Neural crest cell (in vitro differentiated cells): ENCODE measurements around the gene DCHS2. TPM values are rescaled to one million over a fixed set of nuclear protein-coding genes. Genes with fewer than 3 reads are reported as not detected.

ENCODE experiments used
- DNase-seq: peaks from one replicate; pipeline ENCODE4 v3.0.0; 2021; ENCODE audit warnings: low read depth, mixed read lengths, low spot score
- H3K27ac Mint-ChIP-seq: one replicate; pipeline ENCODE4 v1.8.0; 2021; ENCODE audit warnings: mild to moderate bottlenecking, mixed read lengths; ENCODE audit not compliant: unreplicated experiment
- H3K27me3 Mint-ChIP-seq: 2 replicates; pipeline ENCODE4 v1.8.0; 2021; ENCODE audit warnings: low read depth, mild to moderate bottlenecking, mixed read lengths
- H3K36me3 Mint-ChIP-seq: 2 replicates; pipeline ENCODE4 v1.8.0; 2021; ENCODE audit warnings: low read depth, mild to moderate bottlenecking, mixed read lengths
- H3K4me1 Mint-ChIP-seq: 2 replicates; pipeline ENCODE4 v1.8.0; 2021; ENCODE audit warnings: mixed read lengths
- H3K4me3 Mint-ChIP-seq: one replicate; pipeline ENCODE4 v1.8.0; 2021; ENCODE audit warnings: mild to moderate bottlenecking, mixed read lengths
- H3K9me3 Mint-ChIP-seq: 2 replicates; pipeline ENCODE4 v1.8.0; 2021; ENCODE audit warnings: mixed read lengths
- CTCF ChIP-seq: fragments of 200-600 bp; sonication (generic); conservative IDR thresholded peaks from 2 replicates; pipeline ENCODE4 v1.5.0; 2021; ENCODE audit warnings: antibody characterized with exemption, mild to moderate bottlenecking
- total RNA-seq: library from RNA; stranded (reverse); gene quantifications from 2 replicates; pipeline ENCODE4 v1.2.1, GENCODE V29; 2021

Gene DCHS2
- total RNA-seq, 1 donor from 2014 or later = 1.2 TPM

DNA sequence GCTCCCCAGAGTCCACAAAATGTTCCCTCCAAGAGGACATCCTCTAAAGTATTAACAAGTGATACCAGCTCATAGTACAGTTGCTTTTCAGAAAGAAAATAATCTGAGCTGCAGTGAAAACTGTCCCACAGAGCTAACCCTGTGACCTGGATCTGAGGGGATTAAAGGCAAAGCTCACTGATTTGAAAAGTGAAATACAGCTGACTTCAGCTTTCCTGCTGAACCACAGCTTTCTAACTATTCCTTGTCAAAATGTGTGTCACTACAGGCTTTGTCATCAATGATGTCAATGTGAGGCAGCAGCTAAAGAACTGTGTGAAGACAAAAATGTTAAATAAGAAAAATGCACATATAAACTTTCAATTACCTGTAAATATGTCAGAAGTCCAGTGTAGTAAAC lies 36.9 kb downstream of the DCHS2 start:
- DNase-seq = no peak
- Mint-ChIP-seq H3K4me3 (no peak overlapping the region), H3K27me3 (peaks cover 6% of the 10 kb centered on the region), H3K36me3 (no peaks in the 10 kb centered on the region), H3K4me1 (no peaks in the 10 kb centered on the region), H3K9me3 (no peaks in the 10 kb centered on the region), H3K27ac (no peak overlapping the region)
- TF ChIP-seq CTCF = no peak

GRCh38 chr4:154452798-154453346 lies 38.7 kb downstream of the DCHS2 start:
- H3K9me3 Mint-ChIP-seq = no peaks in the 10 kb centered on the region
- no peaks in the 10 kb centered on the region for H3K27me3 Mint-ChIP-seq
- no peak for TF ChIP-seq CTCF
- no peak for DNase-seq
- no peak overlapping the region for H3K4me3 Mint-ChIP-seq
- H3K4me1 Mint-ChIP-seq = no peaks in the 10 kb centered on the region
- H3K27ac Mint-ChIP-seq = no peak overlapping the region
- no peaks in the 10 kb centered on the region for H3K36me3 Mint-ChIP-seq

- no peaks in the 10 kb centered on the region for H3K4me1 Mint-ChIP-seq
- no peaks in the 10 kb centered on the region for H3K36me3 Mint-ChIP-seq
- H3K9me3 Mint-ChIP-seq = no peaks in the 10 kb centered on the region
- no peaks in the 10 kb centered on the region for H3K27me3 Mint-ChIP-seq
- DNase-seq = no peak
- H3K27ac Mint-ChIP-seq = no peak overlapping the region
- no peak for TF ChIP-seq CTCF
- no peak overlapping the region for H3K4me3 Mint-ChIP-seq
Measured at GRCh38 chr4:154450966-154451365, 40.6 kb downstream of the DCHS2 start.

DNA sequence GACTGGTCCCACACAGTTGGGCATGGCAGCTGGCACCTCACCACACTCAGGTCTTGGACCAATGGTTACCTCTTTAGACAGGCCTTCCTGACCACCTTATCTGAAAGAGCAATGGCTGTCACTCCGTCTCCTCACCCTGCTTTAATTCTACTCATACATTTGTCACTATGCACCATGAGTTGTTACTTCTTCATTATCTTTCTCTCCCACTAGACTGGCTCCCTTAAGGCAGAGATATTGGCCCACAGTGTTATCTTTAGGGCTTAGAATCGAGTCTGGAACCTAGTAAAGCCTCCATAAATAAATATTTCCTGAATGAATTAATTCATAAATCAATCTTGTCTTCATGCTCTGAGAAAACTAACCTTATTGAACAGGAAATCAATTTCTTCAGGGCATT lies 46.6 kb downstream of the DCHS2 start:
- no peak overlapping the region for H3K27ac Mint-ChIP-seq

DNA sequence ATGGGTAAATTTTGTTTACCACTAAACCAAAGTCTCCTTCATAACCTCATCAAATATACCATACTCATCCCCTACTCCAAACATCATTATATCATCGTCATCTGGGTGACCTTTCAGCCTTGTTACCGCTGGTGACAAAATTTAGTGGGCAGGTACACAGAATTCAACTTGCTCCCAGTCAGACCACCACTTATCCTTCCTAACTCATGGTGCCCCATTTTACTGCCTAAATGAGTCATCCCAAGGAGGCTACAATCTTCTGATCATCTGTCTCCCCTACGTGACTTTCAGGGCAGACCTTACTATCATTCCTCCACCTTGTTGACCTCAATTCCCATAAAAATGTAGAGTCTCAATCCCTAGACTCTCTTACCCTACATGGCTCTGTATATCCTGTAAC lies 49.6 kb downstream of the DCHS2 start:
- H3K9me3 Mint-ChIP-seq = no peaks in the 10 kb centered on the region
- no peak for DNase-seq
- H3K36me3 Mint-ChIP-seq = no peaks in the 10 kb centered on the region
- H3K27ac Mint-ChIP-seq = no peak overlapping the region
- TF ChIP-seq CTCF = no peak
- H3K4me1 Mint-ChIP-seq = no peaks in the 10 kb centered on the region
- no peaks in the 10 kb centered on the region for H3K27me3 Mint-ChIP-seq
- no peak overlapping the region for H3K4me3 Mint-ChIP-seq

More for the DNA sequence above, 46.6 kb downstream of the DCHS2 start:
- H3K9me3 Mint-ChIP-seq = no peaks in the 10 kb centered on the region
- no peaks in the 10 kb centered on the region for H3K4me1 Mint-ChIP-seq
- H3K4me3 Mint-ChIP-seq = no peak overlapping the region
- H3K36me3 Mint-ChIP-seq = no peaks in the 10 kb centered on the region
- DNase-seq = no peak
- H3K27me3 Mint-ChIP-seq = no peaks in the 10 kb centered on the region
- TF ChIP-seq CTCF = no peak

GRCh38 chr4:154441124-154441523 lies 50.5 kb downstream of the DCHS2 start:
- H3K9me3 Mint-ChIP-seq = no peaks in the 10 kb centered on the region

More at GRCh38 chr4:154441124-154441523, 50.5 kb downstream of the DCHS2 start:
- Mint-ChIP-seq H3K4me3 (no peak overlapping the region), H3K4me1 (no peaks in the 10 kb centered on the region), H3K36me3 (no peaks in the 10 kb centered on the region), H3K27ac (no peak overlapping the region), H3K27me3 (no peaks in the 10 kb centered on the region)
- no peak for TF ChIP-seq CTCF
- DNase-seq = no peak
